Measurements from ENCODE around the gene DLL1. TPM values are rescaled to one million over a fixed set of nuclear protein-coding genes. Genes with fewer than 3 reads are reported as not detected.

Gene DLL1
- total RNA-seq, 1 donor from 2014 or later, result 1.8 TPM

GRCh38 chr6:170283212-170284081 lies 7.4 kb downstream of the DLL1 start:
- no peak for DNase-seq (ENCODE audit: low read depth, low spot score)

DNA sequence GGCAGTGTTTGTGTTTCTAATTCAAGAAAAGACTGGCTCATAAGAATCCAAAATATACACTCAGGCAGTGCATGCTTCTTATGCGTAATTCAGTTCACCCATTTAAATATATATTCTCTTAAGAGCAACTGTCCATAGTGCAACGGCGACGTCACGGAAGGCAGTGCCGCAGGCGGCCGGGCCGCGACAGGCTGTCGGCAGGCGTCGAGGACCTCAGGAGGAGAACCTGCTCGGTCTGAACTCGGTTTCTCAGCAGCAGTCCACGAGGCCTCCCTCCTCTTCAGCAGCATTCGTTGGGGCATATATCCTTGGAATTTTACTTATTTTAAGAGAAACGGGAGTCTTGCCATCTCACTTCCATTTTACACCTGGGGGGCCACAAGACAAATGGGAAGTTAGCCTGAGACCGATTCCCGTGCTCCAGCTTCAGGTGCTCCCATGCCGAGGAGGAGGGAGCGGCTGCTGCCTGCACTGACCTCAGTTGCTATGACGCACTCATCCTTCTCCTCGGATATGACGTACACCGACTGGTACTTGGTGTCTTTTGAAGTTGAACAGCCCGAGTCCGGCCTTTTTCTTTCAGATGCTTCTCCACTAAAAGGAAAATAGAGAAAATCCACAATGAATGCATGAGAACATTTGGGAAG lies 8.2 kb downstream of the DLL1 start:
- DNase-seq (ENCODE audit: low read depth, low spot score), result no peak

GRCh38 chr6:170281331-170282292 lies 9.3 kb downstream of the DLL1 start:
- DNase-seq (ENCODE audit: low read depth, low spot score), result no peak

GRCh38 chr6:170280689-170281045 lies 10.2 kb downstream of the DLL1 start:
- no peak for DNase-seq (ENCODE audit: low read depth, low spot score)

- no peak for DNase-seq (ENCODE audit: low read depth, low spot score)
Observed at GRCh38 chr6:170279977-170280688, 10.7 kb downstream of the DLL1 start.

- DNase-seq (ENCODE audit: low read depth, low spot score), result no peak
Observed at GRCh38 chr6:170279426-170279825, 11.5 kb downstream of the DLL1 start.

DNA sequence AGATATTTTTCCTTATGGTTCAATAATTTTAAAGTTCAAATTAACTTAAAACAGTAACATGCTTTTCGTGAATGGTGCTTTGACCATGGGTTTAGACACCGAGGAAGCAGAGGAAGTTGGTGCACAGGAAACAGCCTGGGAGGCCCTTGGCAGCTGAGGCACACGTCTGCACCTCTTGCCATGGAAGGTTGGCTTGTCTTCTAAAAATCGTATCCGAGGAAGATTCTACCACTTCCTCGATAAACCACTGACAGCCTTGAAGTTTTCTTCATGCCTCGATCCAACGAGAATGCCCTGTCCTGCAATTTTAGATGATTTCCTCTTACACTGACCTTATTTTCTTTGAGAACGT lies 12.2 kb downstream of the DLL1 start:
- DNase-seq (ENCODE audit: low read depth, low spot score), result no peak

GRCh38 chr6:170277893-170278742 lies 12.8 kb downstream of the DLL1 start:
- DNase-seq (ENCODE audit: low read depth, low spot score), result no peak

DNA sequence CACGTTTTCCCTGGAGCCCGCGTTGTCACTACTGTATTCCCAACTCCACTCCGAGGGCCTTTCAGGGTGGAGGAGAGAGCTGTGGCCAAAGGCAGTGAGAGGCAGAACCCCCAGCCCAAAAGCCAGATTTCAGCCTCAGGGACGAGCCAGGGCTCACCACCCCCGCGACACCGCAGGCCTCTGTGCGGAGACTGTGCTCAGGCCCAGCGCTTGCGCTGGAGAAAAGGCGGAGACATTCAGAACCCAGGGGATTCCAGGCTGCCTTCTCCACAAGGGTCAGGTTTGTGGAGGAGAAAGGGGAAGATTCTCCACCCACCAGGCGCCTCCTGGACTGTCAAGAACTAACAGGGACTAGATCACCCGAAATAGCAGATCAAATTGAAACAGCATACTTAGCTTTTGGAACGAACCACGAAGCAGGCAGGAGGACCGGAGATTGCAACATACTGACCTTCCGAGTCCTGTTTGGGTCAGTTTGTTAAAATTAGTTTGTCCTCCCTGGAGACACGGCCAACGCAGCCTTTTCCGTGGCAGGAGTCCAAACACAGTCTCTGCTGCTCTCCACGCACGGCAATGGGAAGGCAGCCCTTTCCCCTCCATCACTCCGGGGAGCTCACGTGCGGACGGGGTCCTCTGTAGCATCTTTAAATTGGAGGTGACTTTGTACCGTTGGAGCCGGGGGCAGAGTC lies 14.4 kb downstream of the DLL1 start:
- no peak for DNase-seq (ENCODE audit: low read depth, low spot score)

DNA sequence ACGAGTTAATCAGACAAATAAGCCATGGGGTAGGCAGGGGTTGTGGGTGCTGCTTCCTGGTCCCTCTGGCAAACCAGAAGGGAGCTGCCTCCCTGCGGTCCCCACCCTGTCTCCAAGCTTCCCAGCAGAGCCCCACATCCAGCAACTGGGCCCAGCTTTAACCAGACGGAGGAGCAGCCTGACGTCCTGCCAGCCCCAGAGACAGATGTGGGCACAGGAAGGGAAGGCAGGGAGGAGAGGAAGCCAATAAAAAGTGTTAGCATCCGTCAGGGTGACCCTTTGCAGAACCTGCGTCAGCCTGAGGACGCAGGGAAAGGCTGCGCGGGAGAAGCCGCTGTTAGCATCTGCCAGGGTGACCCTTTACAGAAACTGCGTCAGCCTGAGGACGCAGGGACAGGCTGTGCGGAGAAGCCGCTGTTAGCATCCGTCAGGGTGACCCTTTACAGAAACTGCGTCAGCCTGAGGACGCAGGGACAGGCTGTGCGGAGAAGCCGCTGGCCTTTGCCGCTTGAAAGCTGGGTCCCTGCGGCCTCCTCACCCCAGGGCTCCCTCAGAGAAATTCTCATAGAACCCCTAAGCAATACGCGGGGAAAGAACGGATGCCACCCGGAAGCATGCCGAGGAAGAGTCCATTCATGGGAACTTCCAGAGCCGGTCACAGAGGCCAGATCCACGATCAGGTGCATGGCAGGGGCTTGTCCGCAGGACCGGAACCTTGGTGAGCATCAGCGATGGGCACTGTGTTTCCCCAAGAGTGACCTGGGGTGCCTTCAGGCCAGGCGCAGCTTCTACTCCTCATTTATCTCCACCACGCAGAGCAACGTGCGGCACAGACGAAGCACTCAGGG lies 15.9 kb downstream of the DLL1 start:
- no peak for DNase-seq (ENCODE audit: low read depth, low spot score)

DNA sequence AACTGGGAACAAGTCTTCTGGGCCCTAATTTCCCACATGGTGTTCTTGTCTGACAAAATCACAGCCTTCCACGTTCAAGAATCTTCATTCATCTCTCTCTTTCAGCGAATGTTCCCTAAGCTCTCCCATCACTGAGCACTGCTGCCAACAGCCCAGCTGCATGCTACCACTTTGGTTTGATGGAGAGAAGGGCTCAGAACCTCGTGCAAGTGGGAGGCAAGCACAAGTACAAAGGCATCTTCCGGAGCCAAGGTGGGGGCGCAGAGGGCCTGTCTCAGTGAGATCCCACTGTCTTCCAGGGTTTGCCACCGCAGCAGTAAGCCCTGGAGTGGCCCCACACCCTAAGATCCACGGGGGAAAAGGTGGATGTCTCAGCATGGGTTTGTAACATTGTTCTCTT lies 17.2 kb downstream of the DLL1 start:
- DNase-seq (ENCODE audit: low read depth, low spot score), result no peak

DNA sequence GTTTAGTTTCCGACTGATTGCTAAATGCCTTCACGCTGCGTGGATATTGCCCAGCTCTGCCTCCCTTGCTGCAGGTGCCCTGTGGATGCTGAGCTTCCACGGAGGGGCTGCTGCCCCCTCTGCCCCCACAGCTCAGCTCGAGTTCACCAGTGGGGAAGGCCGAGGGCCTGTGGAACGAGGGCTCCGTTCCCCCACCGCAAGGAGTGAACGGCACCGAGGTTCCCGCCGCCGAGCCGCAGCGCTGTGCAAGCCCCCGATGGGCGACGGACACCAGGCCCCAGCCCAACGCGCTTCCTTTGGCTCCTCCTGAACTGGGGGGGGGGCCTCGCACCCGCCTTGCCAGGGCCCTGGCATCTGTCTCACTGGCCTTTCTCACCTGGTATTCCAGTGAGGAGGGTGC lies 17.7 kb downstream of the DLL1 start:
- no peak for DNase-seq (ENCODE audit: low read depth, low spot score)

DNA sequence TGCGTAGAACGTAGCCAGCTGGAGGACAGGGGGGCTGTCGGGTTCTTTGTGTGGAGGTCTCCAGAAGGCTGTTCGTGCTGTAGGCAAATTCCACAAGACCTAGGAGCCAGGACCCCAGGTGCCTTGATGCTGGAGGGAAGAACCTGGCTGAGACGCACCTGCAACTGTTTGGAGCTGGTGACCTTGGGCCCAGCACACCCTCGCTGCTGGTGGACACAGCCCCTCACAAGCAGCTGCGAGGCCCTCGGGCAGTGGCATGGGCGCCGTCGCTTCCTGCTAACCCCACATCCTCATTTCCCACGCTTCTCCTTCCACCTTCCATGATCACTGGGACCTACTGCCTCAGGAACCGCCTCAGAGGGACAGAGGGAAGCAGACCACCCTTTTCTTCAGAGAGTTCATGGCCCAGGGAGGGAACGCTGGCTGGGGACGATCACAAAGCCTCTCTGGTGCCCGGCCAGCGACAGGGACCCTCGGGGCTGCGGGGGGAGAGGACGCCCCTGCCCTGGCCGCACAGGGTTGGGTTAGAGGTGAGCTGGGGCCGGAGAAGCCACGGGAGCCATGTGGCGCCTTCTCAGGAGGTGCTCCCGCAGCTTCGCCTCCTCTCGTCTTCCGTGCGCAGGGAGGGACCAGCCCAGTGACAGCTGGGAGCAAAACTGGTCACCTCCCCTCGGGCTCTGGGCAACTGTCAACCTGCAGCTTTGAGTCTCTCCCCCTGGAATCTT lies 18.4 kb downstream of the DLL1 start:
- DNase-seq (ENCODE audit: low read depth, low spot score), result no peak

DNA sequence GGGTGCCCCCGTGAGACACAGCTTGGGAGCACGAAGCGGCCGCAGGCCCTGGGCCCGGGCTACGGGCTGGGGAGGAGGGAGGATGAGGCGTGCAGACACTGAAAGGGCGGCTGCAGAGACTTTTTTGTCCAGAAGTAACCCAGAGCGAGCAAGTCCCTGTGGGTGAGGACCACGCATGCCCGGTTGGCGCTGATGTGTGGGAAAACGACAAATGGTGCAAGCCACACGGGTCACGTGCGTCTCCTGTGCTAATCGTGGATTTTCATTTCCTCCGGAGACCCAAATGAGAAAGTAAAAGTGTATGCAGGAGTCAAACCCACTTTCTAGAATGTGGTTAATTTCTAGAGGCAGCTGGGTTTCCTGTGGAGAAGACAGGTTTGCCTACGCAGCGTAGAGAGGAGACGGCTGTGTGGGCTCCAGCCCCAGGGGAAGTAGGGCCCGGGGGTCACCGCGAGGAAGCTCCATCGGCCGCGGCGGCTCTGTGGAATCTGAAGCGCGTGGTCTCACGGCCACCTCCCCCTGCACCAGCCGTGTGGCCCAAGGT lies 19.0 kb downstream of the DLL1 start:
- no peak for DNase-seq (ENCODE audit: low read depth, low spot score)

DNA sequence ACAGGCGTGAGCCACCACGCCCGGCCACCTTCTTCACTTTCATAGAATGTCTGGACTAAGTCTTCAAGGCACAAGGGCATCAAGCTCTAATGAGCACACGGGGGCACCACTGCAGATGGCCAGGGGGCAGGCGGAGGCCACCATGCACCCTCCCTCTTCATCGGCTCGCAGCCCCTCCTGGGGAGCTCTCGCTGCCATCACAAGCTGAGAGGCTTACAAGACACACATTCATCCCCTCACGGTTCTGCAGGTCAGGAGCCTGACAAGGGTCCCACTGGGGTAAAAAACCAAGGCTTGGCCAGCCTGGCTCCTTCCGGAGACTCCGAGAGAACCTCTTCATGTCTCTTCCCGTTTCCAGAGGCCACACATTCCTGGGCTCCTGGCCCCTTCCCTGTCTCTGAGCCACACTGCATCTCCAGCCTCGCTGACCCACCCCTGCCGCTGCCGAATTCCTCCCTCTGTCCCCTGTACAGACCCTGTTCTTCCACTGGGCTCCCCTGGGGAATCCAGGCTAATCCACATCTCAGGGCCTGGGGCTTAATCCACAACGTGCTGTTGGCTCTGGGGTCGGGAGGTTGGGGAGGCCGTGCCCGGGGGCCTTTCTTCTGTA lies 19.8 kb downstream of the DLL1 start:
- no peak for DNase-seq (ENCODE audit: low read depth, low spot score)

DNA sequence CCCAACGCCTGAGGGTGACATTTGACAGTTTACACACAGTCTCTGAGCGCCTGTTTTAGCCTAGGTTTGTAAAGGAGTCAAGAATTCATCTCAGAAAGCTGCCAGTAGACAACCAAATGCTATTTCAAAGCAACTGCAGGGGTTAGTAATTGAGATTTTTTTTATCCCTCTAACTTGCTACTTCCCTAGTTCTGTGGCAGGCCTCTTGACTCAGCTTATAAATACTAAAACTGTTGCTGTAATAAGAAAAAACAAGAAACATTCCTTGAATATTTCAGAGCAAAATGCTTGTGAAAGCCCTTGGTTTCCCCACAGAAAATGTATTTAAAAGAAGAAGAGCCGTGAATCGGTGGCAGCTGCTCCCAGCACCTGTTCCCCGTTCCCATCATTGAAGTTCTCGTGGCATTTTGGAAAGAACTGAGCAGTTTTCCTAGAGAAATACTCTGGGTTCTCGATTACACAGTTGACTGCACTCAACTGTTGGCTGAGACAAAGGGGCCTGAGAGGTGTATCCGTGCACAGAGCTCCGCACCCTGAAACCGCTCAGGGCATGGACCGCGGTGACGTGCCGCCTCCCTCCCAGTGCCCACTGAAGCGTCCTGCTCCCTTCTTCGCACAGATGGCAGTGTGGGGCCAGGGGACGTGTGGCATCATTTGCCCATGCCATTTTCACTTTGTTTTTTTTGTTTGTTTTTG lies 20.9 kb downstream of the DLL1 start:
- DNase-seq (ENCODE audit: low read depth, low spot score), result no peak
